Measurements from ENCODE around the gene SPINK1.
"Not testable (repeated sequence)": the region's sequence is repeated elsewhere in the genome, so short reads cannot be mapped to it uniquely, and the experiment has no call there.

The SPINK1 gene

DNA sequence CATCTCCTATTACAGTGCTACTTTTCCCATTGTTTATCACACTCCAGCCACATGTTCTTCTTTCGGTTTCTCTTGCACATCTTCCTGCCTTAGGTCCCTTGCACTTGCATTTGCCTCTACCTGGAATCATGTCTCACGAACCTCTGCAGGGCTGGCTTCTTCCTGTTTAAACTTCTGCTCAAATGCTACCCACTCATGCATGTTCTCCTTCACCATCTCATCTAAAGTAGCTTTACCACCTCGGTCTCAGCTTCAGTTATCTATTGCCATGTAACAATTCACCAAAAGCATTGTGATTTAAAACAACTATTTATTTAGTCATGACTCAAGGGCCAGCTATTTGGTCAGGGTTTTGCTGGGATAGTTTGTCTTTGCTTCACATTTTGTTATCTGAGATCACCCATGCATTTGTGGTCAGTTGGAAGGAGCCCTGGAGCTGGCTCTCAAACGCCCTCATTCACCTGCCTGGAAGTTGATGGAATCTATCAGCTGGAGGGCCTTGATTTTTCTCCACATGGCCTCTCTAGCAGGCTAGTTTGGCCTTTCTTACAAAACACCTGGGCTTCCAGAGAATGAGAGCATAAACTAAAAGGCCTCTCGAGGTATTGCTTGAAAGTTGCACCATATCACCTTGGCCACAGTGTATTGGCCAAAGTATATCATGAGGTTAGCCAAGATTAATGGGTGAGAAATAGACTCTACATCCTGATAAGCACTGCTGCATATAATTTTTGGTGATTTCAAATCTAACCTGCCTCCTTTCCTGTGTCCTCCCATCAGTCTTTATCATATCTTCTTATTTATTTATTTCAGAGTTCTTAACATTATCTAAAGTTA is 21.4 kb downstream of the SPINK1 start:
- no peak overlapping the region for H3K4me3 ChIP-seq (ENCODE audit: low read depth, low read length)

DNA sequence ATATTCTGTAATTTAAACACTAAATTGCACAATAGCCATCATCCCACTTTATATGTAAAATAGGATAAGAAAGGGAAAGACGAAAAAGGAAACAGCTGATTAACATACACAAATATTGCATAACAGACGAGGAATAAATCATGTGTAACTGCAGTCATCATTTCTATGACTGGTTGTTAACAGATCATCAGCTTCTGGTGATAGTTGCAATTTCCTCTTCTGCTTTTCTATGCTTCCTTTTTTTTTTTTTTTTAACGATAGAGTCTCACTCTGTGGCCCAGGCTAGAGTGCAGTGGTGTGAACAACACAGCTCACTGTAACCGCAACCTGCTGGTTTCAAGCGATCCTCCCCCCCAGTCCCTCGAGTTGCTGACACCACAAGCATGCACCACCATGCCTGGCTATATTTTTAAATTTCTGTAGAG is 26.4 kb downstream of the SPINK1 start:
- no peak overlapping the region for H3K4me3 ChIP-seq (ENCODE audit: low read depth, low read length)

DNA sequence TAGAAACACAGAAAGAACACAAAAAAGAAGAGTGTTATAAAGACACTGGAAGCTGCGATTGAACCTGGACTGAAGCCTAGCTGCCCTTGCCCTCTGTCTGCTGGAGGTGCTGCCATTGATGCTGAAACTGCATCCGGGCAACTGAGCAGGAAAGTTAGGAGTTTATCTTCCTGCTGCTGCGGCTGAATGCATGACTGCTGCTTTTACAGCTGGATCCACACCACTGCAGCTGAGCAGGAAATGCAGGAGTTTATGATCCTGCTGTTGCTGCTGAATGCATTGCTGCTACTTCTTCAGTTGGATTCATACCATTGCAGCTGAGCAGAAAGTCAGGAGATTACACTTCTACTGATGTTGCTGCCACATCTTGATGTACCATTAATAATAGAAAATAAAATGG is 27.1 kb downstream of the SPINK1 start:
- no peak overlapping the region for H3K4me3 ChIP-seq (ENCODE audit: low read depth, low read length)

DNA sequence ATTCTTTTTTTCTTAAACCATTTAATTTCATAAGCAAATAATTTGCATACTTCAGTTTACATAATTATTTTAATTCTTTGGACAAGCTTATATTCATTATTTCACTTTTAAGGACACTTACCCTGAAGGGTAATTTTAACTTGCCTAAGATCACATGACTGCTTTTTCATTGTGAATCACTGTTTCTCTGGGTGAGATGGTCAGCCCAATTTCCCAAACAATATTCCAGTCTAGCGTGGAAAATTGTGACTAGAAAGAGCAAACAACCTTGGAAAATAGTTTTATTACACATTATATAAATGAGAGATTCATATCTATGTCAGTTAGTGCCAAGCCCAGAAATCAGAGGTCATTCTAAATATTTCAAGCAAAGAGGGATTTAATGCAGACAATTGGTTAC is 27.5 kb downstream of the SPINK1 start:
- H3K4me3 ChIP-seq (ENCODE audit: low read depth, low read length) = no peak overlapping the region

DNA sequence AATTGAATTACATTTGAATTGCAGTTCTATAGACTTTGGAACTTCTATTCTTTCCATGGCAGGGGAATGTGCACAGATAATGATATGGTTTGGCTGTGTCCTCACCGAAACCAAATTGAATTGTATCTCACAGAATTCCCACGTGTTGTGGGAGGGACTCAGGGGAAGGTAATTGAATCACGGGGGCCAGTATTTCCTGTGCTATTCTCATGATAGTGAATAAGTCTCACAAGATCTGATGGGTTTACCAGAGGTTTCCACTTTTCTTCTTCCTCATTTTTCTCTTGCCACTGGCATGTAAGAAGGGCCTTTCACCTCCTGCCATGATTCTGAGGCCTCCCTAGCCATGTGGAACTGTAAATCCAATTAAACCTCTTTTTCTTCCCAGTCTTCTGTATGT is 28.3 kb downstream of the SPINK1 start:
- H3K4me3 ChIP-seq (ENCODE audit: low read depth, low read length) = not testable (repeated sequence)

DNA sequence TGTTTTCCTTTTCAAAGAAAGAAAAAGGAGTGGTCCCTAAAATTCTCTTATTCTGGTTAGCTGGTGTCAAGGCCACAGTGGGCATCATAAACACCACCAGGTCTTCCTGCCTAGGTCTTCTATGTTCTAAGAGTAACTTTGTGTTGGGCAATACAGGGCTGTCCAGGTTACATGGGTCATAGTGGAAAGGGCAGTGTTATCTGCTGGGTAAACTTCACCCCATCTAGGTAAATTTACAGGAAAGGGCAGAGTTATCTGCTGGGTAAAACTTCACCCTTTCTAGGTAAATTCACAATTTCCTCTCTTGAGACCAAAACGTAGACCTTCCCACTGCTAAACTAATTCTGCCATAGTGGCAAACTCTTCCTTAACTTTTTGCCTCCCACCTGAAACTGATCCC is 30.0 kb downstream of the SPINK1 start:
- no peak overlapping the region for H3K4me3 ChIP-seq (ENCODE audit: low read depth, low read length)

DNA sequence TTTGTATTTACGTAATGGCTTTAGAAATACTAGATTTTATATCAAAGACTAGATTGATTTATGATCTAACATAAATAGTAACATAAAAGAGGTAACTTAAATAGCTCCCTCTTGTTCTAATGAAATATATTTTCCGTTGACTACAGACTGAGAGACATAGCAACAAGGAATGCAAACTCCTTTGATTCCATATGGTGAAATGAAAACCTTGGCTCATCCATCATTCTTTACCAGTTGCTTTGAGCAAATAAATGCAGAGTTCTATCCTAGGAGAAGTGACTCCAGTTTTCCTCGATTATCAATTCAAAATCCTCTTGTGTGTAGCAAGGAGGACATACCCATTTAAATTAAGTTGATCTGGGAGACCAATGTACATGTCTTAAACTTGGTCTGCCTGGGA is 31.0 kb downstream of the SPINK1 start:
- H3K4me3 ChIP-seq (ENCODE audit: low read depth, low read length) = no peak overlapping the region

DNA sequence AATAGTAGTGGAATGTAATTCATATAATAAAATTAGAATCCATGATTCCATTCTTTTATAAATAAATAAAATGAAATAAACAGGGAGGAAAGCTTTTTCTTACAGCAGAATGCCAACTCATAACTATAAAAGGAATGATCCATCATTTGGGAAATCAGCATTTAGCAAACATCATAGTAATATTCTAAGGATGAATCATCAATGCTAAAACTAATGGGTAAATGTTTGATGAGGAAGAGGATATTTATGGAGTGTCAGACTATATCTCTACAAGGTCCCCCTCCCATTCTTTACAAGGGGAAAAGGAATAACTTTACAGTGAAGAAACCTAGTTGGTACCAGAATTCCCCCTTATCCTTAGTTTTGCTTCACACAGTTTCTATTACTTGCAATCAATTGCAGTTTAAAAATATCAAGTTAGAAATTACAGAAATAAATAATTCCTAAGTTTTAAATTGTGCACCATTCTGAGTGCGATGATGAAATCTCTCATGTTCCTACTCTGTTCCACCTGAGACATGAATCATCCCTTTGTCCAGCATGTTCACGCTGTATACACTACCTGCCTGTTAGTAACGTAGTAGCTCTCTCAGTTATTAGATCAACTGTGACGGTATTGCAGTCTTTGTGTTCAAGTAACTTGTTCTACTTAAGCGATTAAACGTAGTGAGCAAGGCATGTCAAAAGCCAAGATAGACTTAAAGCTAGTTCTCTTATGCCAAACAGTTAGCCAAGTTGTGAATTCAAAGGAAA is 34.7 kb downstream of the SPINK1 start:
- no peak overlapping the region for H3K4me3 ChIP-seq (ENCODE audit: low read depth, low read length)

DNA sequence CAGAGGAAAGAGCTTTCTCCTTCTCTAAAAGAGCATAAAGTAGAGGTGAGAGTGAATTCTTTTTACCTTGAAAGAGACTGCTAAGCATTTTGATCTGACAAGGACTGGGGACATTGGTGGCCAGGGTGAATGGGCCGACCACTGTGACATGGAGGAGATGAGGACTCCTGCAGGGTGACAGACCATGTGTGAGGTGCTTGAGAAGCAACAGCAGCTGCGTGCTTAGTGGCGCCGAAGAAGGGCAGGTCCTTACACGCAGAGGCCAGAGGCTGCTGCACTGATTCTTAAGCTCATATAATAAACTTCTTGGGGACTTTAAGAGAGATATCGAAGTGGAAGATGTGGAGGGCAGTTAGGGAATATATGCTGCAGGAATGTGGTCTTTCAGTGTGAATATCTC is 40.3 kb downstream of the SPINK1 start:
- no peak overlapping the region for H3K4me3 ChIP-seq (ENCODE audit: low read depth, low read length)

DNA sequence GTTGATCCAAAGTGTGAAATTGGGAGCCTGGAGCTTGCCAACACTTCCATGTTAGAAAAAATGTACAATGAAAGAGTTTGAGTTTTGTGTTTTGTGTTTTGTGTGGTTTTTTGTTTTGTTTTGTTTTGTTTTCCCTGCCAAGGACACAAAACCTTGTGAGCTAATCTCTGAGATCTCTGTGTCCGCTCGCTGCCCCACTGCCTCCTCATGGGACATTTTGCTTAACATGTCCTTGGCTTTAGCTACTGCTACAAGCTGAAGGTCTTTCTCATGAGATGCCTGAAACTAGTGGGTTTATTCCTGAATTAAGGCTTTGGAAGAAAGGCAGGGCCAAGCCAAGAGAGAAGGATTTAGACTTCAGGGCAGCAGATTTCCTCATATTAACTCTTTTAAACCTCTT is 41.7 kb downstream of the SPINK1 start:
- no peak overlapping the region for H3K4me3 ChIP-seq (ENCODE audit: low read depth, low read length)

DNA sequence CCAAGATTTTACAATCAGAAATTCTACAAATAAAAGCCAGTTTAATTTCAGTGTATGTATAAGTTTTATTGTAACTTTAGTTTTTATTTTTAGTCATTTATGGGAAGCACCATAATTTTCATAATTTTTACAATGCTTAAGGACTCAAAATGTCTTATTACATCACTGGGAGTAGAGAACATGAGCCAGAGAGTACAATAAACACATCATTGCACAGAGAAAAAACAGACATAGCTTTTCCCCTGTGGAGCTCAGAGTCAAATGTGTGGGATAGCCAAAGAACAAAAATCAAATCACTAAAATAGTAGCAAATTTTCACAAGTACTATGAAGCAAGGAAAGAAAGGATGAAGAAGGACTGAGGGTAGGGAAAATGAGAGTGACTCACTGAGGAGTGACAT is 43.4 kb downstream of the SPINK1 start:
- H3K4me3 ChIP-seq (ENCODE audit: low read depth, low read length) = no peak overlapping the region

DNA sequence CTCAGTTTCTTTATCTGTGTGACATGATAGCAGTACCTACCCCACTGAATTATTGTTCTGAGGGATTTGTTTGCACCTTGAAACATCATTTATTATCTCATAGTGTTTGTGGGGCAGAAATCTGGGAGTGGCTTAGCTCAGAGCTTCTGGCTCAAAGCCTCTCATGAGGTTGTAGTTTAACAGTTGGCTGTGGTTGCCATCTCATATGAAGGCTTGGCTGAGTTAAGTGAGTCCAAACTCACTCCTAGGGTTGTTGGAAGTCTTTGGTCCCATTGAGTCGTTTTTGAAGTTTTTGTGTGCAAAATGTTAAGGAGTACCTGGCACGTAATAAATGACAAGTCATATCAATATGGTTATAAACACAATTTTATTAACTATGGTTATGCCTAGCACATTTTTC is 45.3 kb downstream of the SPINK1 start:
- H3K4me3 ChIP-seq (ENCODE audit: low read depth, low read length) = no peak overlapping the region

DNA sequence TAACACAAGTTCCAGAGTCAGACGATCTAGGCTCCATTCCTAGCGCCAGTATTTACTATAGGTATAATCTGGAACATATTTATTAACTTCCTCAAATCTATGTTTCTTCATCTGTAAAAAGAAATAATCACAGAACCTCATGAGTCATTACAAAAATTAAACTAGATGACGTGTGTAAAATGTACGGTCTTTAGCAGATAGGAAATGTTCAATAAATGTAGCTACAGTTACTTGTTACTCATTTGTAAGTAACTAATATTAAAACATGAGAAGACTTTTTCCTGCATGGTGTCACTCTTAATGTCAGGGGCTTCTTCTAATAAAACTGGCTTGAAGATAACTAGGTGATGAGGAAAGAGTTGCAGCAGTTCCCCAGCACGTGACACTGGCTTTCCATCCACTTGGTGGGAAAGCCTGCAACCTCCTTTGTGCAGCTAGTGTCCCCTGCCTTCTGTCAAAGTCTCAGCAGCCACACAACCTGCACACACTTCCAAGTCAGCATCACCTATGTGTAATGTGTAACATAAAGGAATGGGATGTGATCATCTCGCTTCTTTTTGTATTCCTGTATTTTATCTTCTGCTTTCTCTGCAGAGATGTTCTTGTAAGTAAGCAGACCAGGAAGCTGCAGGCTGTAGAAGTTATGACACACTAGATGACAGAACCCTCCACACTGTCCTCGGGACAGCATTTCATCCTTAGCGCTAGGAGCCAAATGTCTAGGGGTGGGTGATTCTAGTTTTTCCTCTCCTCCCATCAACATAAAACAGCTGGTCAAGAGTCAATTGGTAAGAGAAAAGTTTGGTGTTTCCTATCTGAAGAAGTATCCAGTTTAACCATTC is 47.1 kb downstream of the SPINK1 start:
- no peak overlapping the region for H3K4me3 ChIP-seq (ENCODE audit: low read depth, low read length)

DNA sequence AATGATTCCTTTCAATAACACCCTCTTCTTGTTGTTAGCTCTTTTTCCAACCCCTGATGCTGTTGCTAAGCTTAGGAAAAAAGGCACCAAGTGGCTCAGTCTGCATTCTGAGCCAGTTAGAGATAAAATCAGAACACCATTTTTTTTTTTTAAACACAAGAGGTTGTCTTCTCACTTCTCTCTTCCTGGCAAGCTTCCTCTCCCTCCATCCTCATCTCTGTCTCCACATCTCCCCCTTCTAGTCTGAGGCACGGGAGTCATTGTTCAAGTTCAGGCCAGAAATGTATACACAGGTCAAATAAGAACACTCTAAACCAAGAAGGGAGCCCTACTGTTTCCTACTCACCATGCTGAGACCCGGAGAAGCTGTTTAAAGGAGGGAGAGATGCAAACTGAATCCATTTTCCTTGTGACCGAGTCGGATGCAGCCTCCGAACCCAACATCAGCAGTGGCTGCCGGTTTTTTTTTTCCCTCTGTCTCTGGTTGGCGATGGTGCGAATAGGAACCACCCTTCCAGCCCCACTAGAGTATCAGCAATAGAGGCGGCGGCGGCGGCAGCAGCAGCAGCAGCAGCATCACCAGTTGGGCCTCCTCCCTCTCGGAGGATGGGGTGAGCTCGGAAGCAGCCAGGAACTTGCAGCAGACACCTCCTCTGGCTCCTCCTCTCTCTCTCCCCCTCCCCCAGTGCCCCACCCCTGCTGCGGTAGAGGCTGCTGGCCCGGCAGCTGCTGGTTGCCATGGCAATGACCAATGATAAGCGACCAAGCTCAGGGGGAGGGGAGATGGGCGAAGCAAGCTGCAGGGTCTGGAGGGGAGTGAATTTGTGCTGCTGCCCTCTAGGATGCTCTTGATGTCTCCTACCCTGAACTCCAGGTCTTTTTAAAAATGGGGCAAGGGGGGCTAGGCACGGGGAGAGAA is 49.1 kb downstream of the SPINK1 start, which contains the start of gene JAKMIP2:
TSS of gene JAKMIP2 (minus strand) at position 619 of the 919 bp plus-strand sequence. CDS start 110,922 bp downstream, outside the sequence.
- peak within 1 kb of the TSS; percentile 84 for H3K4me3 ChIP-seq (ENCODE audit: low read depth, low read length)

DNA sequence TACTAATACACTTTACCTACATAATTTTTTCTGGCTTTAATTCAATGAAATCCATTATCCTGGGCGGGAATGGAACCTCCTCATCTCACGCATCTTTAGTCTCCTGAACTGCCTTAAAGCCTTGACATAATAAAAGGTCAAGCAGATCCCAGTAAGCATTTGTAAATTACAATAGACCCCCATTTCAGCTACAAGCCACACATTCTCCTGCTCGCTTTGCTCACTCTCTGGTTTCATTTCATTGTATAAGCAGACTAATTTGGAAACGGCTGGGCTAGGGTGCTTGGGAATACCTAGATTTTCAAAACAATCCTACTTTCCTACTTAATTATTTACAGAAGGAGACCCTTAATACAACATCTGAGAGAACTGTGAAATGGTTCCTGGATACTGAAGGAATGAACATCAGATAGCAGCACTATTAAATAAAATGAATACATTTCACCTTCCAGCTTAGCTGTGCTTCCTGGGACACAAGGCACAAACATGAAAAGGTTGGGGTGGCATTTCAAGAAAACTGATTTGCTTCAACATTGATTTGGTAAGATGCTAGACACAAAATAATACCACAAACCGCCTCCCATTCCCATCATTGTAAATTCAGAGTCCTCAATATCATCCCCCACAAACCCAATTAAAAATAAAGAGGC is 50.4 kb downstream of the SPINK1 start:
- H3K4me3 ChIP-seq (ENCODE audit: low read depth, low read length) = peak overlapping the region; percentile 84

DNA sequence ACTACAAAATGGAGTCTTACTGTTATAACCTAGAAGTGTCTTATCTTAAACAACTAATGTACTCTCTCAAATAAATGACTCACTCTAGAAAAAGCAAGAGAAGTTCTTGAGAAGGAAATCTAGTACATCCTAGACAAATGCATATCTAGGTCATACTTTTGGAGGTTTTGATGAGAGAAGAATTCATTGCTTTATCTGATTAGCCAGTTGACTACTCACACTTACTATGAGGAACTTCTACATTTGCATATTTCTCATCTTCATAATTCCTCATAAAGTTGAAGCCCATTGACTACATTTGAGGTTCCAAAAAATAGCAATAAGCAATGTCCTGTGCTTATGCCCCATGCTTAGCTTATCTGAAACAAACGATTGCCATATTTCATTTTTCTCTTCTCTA is 51.8 kb downstream of the SPINK1 start:
- H3K4me3 ChIP-seq (ENCODE audit: low read depth, low read length) = no peak overlapping the region

DNA sequence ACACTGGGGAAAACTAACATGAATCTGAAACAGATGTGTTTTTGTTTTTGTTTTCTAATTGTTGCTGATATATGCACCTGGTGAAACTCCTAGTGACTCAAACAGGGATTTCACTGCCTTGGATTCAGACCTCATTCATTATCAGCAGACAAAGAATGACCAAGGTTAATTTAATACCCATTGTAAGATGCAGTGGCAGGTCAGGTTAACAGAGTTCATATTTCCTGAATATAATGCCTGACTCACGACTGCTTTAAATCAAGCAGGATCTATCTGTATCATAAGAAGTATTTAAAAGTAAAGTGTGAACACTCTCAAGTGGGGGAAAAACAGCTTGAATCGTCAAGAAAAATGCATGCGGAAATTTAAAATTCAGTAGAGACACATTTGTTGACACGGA is 54.5 kb downstream of the SPINK1 start:
- no peak overlapping the region for H3K4me3 ChIP-seq (ENCODE audit: low read depth, low read length)

Data from iPS-11a (cell line).